GM12865 (cell line): ENCODE results near the gene SPTLC1.

Source experiments
- DNase-seq: peaks from one replicate; pipeline ENCODE4 v3.0.0; 2010; ENCODE audit warnings: low read depth
- H3K4me3 ChIP-seq: 2 replicates; pipeline ENCODE4 v1.5.1; 2011; ENCODE audit warnings: mild to moderate bottlenecking, low read depth, low read length, control low read depth
- TF ChIP-seq, protein P1 (sequence below): IDR thresholded peaks from 2 replicates; pipeline ENCODE4 v1.5.1; 2011; ENCODE audit warnings: low read length, control low read depth, low read depth, inconsistent platforms; ENCODE audit not compliant: insufficient read depth; ENCODE audit errors: missing control alignments

SPTLC1 gene

DNA sequence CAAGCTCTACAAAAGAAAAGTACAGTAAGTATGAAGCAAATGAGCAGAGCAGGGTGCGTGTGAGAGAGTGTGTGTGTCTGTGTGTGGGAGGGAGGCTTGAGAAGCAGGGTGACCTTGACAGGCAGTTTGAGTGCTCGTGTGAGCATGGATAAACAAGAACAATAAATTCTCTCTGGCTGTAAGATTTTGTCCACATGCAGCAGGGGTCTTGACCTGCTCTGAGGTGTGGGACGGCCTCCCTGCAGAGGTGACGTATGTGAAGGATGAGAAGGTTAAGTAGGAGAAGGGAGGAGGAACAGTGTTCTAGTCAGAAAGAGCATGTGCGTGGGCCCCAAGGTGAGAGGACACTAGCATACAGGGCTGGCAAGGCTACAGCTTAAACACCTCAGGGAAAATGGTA lies 49.0 kb downstream of the SPTLC1 start:
- TF ChIP-seq, protein P1, sequence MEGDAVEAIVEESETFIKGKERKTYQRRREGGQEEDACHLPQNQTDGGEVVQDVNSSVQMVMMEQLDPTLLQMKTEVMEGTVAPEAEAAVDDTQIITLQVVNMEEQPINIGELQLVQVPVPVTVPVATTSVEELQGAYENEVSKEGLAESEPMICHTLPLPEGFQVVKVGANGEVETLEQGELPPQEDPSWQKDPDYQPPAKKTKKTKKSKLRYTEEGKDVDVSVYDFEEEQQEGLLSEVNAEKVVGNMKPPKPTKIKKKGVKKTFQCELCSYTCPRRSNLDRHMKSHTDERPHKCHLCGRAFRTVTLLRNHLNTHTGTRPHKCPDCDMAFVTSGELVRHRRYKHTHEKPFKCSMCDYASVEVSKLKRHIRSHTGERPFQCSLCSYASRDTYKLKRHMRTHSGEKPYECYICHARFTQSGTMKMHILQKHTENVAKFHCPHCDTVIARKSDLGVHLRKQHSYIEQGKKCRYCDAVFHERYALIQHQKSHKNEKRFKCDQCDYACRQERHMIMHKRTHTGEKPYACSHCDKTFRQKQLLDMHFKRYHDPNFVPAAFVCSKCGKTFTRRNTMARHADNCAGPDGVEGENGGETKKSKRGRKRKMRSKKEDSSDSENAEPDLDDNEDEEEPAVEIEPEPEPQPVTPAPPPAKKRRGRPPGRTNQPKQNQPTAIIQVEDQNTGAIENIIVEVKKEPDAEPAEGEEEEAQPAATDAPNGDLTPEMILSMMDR: no peak
- H3K4me3 ChIP-seq: no peak overlapping the region
- no peak for DNase-seq

DNA sequence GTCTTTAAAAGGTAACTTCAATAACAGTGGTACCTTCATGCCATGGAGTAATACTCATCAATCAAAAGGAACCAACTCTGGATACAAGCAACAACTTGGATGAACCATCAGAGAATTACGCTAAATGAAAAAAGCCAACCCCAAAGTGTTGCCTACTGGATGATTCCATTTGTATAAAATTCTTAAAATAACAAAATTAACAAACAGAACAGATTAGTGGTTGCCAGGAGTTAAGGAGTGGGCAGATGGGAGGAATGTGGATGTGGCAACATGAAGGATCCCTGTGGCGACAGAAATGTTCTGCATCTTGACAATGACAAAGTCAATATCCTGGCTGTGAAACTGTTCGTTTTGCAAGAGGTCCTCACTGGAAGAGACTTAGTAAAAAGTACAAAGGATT lies 50.5 kb downstream of the SPTLC1 start:
- no peak for DNase-seq

DNA sequence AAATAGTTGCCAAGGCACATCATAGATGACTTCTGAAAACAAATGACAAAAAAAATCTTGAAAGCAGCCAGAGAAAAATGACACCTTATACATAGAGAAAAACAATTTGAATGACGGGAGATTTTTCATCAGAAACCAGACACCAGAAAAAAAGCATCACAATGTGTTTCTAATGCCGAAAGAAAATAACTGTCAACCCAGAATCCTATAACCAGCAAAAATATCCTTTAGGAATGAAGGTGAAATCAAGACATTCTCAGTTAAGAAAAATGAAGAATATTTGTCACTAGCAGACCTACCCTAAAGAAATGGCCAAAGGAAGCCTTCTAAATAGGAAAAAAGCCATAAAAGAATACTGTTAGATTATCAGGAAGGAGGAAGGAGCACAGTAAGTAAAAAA lies 54.0 kb downstream of the SPTLC1 start:
- DNase-seq: no peak
- TF ChIP-seq, protein P1: no peak
- H3K4me3 ChIP-seq: no peak overlapping the region

More for the DNA sequence above, 50.5 kb downstream of the SPTLC1 start:
- TF ChIP-seq, protein P1: no peak
- no peak overlapping the region for H3K4me3 ChIP-seq

DNA sequence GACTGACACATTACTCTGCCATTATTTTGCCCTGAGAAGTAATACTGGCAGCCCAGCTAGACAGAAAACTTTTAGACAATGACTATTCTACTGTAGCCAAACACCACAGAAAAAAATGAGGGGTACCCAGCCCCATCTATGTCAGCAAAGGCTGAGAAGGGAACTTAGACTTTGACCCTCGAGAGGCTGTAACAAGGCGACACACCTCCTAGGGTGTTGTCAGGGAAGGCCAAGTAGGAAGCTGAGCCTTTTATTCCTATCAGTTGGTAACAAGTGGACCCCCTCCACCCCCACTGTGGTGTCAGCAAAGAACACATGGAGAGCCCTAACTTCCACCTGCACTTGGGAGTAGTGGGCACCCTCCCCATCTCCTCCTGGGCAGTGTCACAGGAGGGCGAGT lies 55.6 kb downstream of the SPTLC1 start:
- TF ChIP-seq, protein P1: no peak
- no peak for DNase-seq
- H3K4me3 ChIP-seq: no peak overlapping the region

DNA sequence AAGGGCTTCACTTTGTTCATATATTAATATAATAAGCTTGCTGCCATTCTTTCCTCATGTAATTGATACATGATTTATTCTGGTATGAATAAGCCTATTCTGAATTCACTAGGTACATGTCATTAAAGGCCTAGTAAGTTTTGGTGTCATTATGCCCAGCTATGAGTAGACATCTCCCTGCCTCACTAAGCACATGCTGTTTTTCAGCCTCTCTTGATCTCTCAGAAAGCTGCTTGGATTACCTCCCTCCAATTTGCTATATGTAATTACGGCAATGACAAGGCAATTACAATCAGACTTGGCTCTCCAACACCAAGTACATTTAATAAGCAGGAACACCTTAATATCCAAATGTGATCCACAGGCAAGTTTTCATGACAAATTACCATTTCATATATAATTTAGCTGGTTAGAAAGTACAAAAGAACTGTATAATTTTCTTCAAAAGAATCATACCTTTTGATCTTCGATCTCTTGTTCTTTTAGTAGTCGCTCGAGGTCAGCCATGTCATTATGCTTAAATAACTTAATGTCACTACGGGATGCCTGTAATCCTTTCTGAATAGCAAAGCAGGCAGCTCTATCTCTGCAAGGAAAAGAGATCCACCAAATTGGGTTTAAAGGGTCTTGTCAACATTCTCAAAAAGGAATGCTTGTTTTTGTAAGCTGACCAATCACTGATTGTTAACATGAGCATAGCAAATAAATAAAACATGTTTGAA lies 56.3 kb downstream of the SPTLC1 start:
- H3K4me3 ChIP-seq: no peak overlapping the region
- TF ChIP-seq, protein P1: no peak
- no peak for DNase-seq

DNA sequence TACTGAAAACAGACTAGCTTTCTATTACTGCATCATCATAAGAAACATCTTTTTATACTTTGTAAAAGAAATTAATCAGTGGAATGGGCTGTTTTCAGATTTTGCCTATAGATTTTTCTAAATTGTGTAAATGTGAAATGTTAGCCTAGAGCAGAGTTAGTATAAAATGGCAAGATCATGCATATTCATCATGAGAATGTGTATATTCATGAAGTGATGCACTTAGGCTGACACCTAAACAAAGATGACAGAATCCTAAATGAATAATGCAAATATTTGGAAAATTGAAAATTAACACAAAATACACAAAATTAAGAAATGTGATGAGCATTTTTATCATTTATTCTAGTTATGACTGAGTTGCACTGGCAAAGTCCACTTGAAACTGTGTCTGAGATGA lies 57.2 kb downstream of the SPTLC1 start:
- no peak for DNase-seq
- TF ChIP-seq, protein P1: no peak
- H3K4me3 ChIP-seq: no peak overlapping the region

DNA sequence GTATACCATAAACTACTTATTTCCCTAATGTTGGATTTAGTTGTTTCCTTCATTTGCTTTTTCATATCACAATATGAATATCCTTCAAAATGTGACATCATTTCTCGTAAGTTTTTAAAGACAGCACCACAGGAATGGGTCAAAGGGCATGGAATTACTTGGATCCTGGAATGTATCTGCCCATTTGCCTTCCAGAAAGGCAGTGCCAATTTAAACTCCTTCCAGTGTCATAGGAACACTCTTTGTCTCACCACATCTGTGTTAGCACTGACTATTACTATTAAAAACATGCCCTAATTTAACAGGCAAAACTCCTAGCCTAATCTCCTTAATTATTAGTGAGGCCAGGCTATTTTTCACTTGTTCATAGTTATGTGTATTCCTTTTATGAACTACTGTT lies 58.0 kb downstream of the SPTLC1 start:
- TF ChIP-seq, protein P1: no peak
- H3K4me3 ChIP-seq: no peak overlapping the region
- DNase-seq: no peak
